ENCODE data around the gene SOX6.

Gene SOX6

DNA sequence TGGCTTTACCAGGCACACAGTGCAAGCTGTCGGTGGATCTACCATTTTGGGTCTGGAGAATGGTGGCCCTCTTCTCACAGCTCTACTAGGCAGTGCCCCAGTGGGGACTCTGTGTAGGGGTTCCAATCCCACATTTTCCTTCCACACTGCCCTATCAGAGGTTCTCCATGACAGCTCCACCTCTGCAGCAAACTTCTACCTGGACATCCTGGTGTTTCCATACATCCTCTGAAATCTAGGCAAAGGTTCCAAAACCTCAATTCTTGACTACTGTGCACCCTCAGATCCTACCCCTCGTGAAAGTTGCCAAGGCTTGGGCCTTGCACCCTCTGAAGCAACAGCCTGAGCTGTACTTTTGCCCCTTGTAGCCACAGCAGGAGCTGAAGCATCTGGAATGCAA is 108.1 kb downstream of the SOX6 start:
- Histone ChIP-seq H2BK15ac (ENCODE audit: low read length) (no peak overlapping the region), H3K9me3 (replicated peaks in 1 of 2; ENCODE audit: control insufficient read depth in 2 of 2, insufficient read depth in 1 of 2, low read depth in 1 of 2, low read length in 2 of 2) (peaks cover 0 to 6% of the 10 kb centered on the region in 2 donors), H2AFZ (ENCODE audit: low read length) (no peak overlapping the region), H3K4me3 (ENCODE audit: low read length in 2 of 2) (no peak overlapping the region), H2BK12ac (ENCODE audit: low read length) (no peak overlapping the region), H2AK5ac (ENCODE audit: low read depth, low read length) (no peak overlapping the region), H3K4me1 (ENCODE audit: control insufficient read depth in 2 of 2, insufficient read depth in 1 of 2, low read depth in 1 of 2, low read length in 2 of 2) (peaks cover 0 to 2% of the 10 kb centered on the region in 2 donors), H3K79me1 (ENCODE audit: low read depth, low read length) (no peaks in the 10 kb centered on the region), H2BK120ac (ENCODE audit: low read depth, low read length) (no peak overlapping the region), H3K14ac (ENCODE audit: low read length) (no peak overlapping the region), H2BK5ac (ENCODE audit: low read length) (no peak overlapping the region), H3K18ac (ENCODE audit: low read length) (no peak overlapping the region), H3K23ac (ENCODE audit: low read depth, low read length, poor library complexity) (no peak overlapping the region), H4K91ac (ENCODE audit: low read depth, low read length, poor library complexity) (no peak overlapping the region), H3K9ac (ENCODE audit: low read depth, low read length, poor library complexity) (no peak overlapping the region), H3K27me3 (ENCODE audit: control insufficient read depth in 3 of 3, insufficient read depth in 3 of 3, low read depth in 1 of 3, low read length in 3 of 3) (no peaks in the 10 kb centered on the region), H3K4me2 (ENCODE audit: insufficient read depth, low read length, poor library complexity, severe bottlenecking) (no peak overlapping the region), H3K4ac (ENCODE audit: low read length) (no peak overlapping the region), H4K8ac (ENCODE audit: low read depth, low read length) (no peak overlapping the region), H3K27ac (replicated peaks; ENCODE audit: low read length) (no peak overlapping the region), H3K36me3 (replicated peaks in 1 of 2; ENCODE audit: control insufficient read depth in 2 of 2, insufficient read depth in 2 of 2, low read length in 2 of 2) (no peaks in the 10 kb centered on the region)
- WGBS, 2 donors (ENCODE audit: extremely low coverage in 2 of 2, insufficient read length in 2 of 2, insufficient replicate concordance in 1 of 2), result no CpG with 5 or more reads among the region's 2 CpGs
- DNase-seq (ENCODE audit: low spot score), result no peak

- Histone ChIP-seq H3K4me1 (ENCODE audit: control insufficient read depth in 2 of 2, insufficient read depth in 1 of 2, low read depth in 1 of 2, low read length in 2 of 2) (peaks cover 0 to 3% of the 10 kb centered on the region in 2 donors), H3K36me3 (replicated peaks in 1 of 2; ENCODE audit: control insufficient read depth in 2 of 2, insufficient read depth in 2 of 2, low read length in 2 of 2) (no peaks in the 10 kb centered on the region), H2BK120ac (ENCODE audit: low read depth, low read length) (no peak overlapping the region), H3K18ac (ENCODE audit: low read length) (no peak overlapping the region), H3K9me3 (replicated peaks in 1 of 2; ENCODE audit: control insufficient read depth in 2 of 2, insufficient read depth in 1 of 2, low read depth in 1 of 2, low read length in 2 of 2) (no peaks in the 10 kb centered on the region), H4K8ac (ENCODE audit: low read depth, low read length) (no peak overlapping the region), H2AFZ (ENCODE audit: low read length) (no peak overlapping the region), H3K4me2 (ENCODE audit: insufficient read depth, low read length, poor library complexity, severe bottlenecking) (no peak overlapping the region), H3K27ac (replicated peaks; ENCODE audit: low read length) (no peak overlapping the region), H3K79me1 (ENCODE audit: low read depth, low read length) (no peaks in the 10 kb centered on the region), H3K23ac (ENCODE audit: low read depth, low read length, poor library complexity) (no peak overlapping the region), H3K4me3 (ENCODE audit: low read length in 2 of 2) (no peak overlapping the region), H2BK15ac (ENCODE audit: low read length) (no peak overlapping the region), H2AK5ac (ENCODE audit: low read depth, low read length) (no peak overlapping the region), H3K4ac (ENCODE audit: low read length) (no peak overlapping the region), H3K9ac (ENCODE audit: low read depth, low read length, poor library complexity) (no peak overlapping the region), H2BK5ac (ENCODE audit: low read length) (no peak overlapping the region), H3K14ac (ENCODE audit: low read length) (no peak overlapping the region), H3K27me3 (ENCODE audit: control insufficient read depth in 3 of 3, insufficient read depth in 3 of 3, low read depth in 1 of 3, low read length in 3 of 3) (no peaks in the 10 kb centered on the region), H4K91ac (ENCODE audit: low read depth, low read length, poor library complexity) (no peak overlapping the region), H2BK12ac (ENCODE audit: low read length) (no peak overlapping the region)
- DNase-seq (ENCODE audit: low spot score), result no peak
- WGBS, 2 donors (ENCODE audit: extremely low coverage in 2 of 2, insufficient read length in 2 of 2, insufficient replicate concordance in 1 of 2), result no CpG with 5 or more reads among the region's 2 CpGs
Observed at GRCh38 chr11:16242806-16243205, 113.5 kb downstream of the SOX6 start.

DNA sequence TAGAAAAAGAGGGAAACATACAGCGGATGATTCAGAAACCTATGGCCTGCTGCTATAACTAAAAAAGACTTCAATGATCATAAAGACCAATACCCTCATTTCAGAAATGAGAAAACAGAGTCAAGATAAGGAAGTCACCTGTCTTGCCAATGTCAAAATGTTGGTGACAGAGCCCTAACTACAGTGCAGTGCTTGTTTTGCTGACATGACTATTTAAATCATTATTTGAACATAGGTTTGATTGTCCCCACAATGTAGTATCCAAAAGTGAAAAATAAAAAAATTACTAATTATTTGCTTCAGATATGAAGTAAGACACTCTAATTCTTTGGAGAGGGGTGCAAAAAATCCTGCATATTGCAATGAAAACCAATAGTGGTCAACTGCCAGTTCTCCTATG is 115.7 kb downstream of the SOX6 start:
- no peak overlapping the region for H3K4me2 ChIP-seq (ENCODE audit: insufficient read depth, low read length, poor library complexity, severe bottlenecking)
- no peak overlapping the region for H4K8ac ChIP-seq (ENCODE audit: low read depth, low read length)
- no peak overlapping the region for H2AK5ac ChIP-seq (ENCODE audit: low read depth, low read length)
- H3K9ac ChIP-seq (ENCODE audit: low read depth, low read length, poor library complexity), result no peak overlapping the region
- H3K9me3 ChIP-seq (replicated peaks in 1 of 2; ENCODE audit: control insufficient read depth in 2 of 2, insufficient read depth in 1 of 2, low read depth in 1 of 2, low read length in 2 of 2), result no peaks in the 10 kb centered on the region
- no peak overlapping the region for H2BK5ac ChIP-seq (ENCODE audit: low read length)
- no peak overlapping the region for H3K4me3 ChIP-seq (ENCODE audit: low read length in 2 of 2)
- WGBS, 2 donors (ENCODE audit: extremely low coverage in 2 of 2, insufficient read length in 2 of 2, insufficient replicate concordance in 1 of 2), result no CpG with 5 or more reads among the region's 1 CpG
- no peak overlapping the region for H3K18ac ChIP-seq (ENCODE audit: low read length)
- no peaks in the 10 kb centered on the region for H3K79me1 ChIP-seq (ENCODE audit: low read depth, low read length)
- H2BK120ac ChIP-seq (ENCODE audit: low read depth, low read length), result no peak overlapping the region
- no peaks in the 10 kb centered on the region for H3K36me3 ChIP-seq (replicated peaks in 1 of 2; ENCODE audit: control insufficient read depth in 2 of 2, insufficient read depth in 2 of 2, low read length in 2 of 2)
- H2AFZ ChIP-seq (ENCODE audit: low read length), result no peak overlapping the region
- no peak overlapping the region for H2BK12ac ChIP-seq (ENCODE audit: low read length)
- H4K91ac ChIP-seq (ENCODE audit: low read depth, low read length, poor library complexity), result no peak overlapping the region
- no peak overlapping the region for H3K4ac ChIP-seq (ENCODE audit: low read length)
- H3K27me3 ChIP-seq (ENCODE audit: control insufficient read depth in 3 of 3, insufficient read depth in 3 of 3, low read depth in 1 of 3, low read length in 3 of 3), result no peaks in the 10 kb centered on the region
- no peak overlapping the region for H2BK15ac ChIP-seq (ENCODE audit: low read length)
- DNase-seq (ENCODE audit: low spot score), result no peak
- no peak overlapping the region for H3K23ac ChIP-seq (ENCODE audit: low read depth, low read length, poor library complexity)
- peaks cover 0 to 3% of the 10 kb centered on the region in 2 donors for H3K4me1 ChIP-seq (ENCODE audit: control insufficient read depth in 2 of 2, insufficient read depth in 1 of 2, low read depth in 1 of 2, low read length in 2 of 2)
- no peak overlapping the region for H3K27ac ChIP-seq (replicated peaks; ENCODE audit: low read length)
- H3K14ac ChIP-seq (ENCODE audit: low read length), result no peak overlapping the region

DNA sequence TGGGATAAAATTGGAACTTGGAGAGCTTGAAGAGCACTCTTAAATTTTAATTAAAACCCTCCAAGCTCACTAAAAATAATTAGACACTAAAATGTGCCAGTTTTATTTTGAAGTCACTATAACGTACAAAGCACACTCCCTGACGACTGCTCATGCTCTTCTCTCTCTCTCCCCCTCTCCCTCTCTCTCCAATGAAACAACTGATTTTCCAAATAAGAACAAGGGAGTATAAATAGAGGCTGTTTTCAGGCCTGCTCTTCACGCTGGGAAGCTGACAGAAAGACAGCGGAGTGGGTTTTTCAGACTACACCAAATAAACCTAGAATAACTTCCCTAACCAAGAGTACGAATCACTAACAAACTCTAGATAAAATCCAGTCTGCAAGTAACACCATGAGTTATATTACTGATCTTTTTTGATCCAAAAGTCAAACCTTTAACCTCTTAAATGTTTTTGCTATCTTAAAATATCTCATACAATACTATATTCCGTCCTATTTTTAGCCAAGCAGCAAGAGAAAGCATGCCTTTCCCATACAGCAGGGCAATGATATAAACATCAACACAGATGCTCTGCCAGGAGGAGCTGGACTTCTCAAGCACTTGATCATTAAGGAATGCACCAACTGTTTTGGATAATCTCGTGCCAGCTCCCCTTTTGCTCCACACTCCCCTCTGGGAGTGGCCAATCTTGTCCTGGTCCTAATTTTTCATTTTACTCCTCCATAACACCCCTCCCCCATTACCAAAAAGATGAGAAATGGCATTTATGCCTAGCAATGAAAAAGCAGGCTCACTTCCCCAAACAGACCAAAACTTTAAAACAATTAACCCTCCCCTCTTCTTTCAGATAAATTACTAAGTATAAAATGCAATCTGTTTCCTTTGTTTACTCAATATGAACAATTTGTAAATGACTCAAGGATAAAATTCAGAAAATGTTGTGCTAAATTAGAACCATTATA is 116.9 kb downstream of the SOX6 start:
- Histone ChIP-seq H2BK120ac (ENCODE audit: low read depth, low read length) (no peak overlapping the region), H2AK5ac (ENCODE audit: low read depth, low read length) (no peak overlapping the region), H2BK15ac (ENCODE audit: low read length) (no peak overlapping the region), H2AFZ (ENCODE audit: low read length) (peak overlapping the region; percentile 42), H3K4me3 (ENCODE audit: low read length in 2 of 2) (no peak overlapping the region), H3K23ac (ENCODE audit: low read depth, low read length, poor library complexity) (no peak overlapping the region), H3K14ac (ENCODE audit: low read length) (no peak overlapping the region), H2BK5ac (ENCODE audit: low read length) (no peak overlapping the region), H4K91ac (ENCODE audit: low read depth, low read length, poor library complexity) (no peak overlapping the region), H3K36me3 (replicated peaks in 1 of 2; ENCODE audit: control insufficient read depth in 2 of 2, insufficient read depth in 2 of 2, low read length in 2 of 2) (no peaks in the 10 kb centered on the region), H3K9ac (ENCODE audit: low read depth, low read length, poor library complexity) (no peak overlapping the region), H3K4ac (ENCODE audit: low read length) (no peak overlapping the region), H3K18ac (ENCODE audit: low read length) (no peak overlapping the region), H3K4me2 (ENCODE audit: insufficient read depth, low read length, poor library complexity, severe bottlenecking) (no peak overlapping the region), H4K8ac (ENCODE audit: low read depth, low read length) (no peak overlapping the region), H3K27ac (replicated peaks; ENCODE audit: low read length) (no peak overlapping the region), H3K79me1 (ENCODE audit: low read depth, low read length) (no peaks in the 10 kb centered on the region), H3K27me3 (ENCODE audit: control insufficient read depth in 3 of 3, insufficient read depth in 3 of 3, low read depth in 1 of 3, low read length in 3 of 3) (no peaks in the 10 kb centered on the region), H3K9me3 (replicated peaks in 1 of 2; ENCODE audit: control insufficient read depth in 2 of 2, insufficient read depth in 1 of 2, low read depth in 1 of 2, low read length in 2 of 2) (no peaks in the 10 kb centered on the region), H3K4me1 (ENCODE audit: control insufficient read depth in 2 of 2, insufficient read depth in 1 of 2, low read depth in 1 of 2, low read length in 2 of 2) (peaks cover 0 to 3% of the 10 kb centered on the region in 2 donors), H2BK12ac (ENCODE audit: low read length) (no peak overlapping the region)
- DNase-seq (ENCODE audit: low spot score), result peak; percentile 6
- 100% methylated on average over 1 of the region's 7 CpGs; no CpG with 5 or more reads in 1 of the 2 donors for WGBS, 2 donors (ENCODE audit: extremely low coverage in 2 of 2, insufficient read length in 2 of 2, insufficient replicate concordance in 1 of 2)

Measured in neuronal stem cell (in vitro differentiated cells).